AG09309 (cell line): Measurements from ENCODE around the gene PRKG2.

Source experiments
- DNase-seq: peaks from one replicate; pipeline ENCODE4 v3.0.0-alpha.2; 2010; ENCODE audit warnings: low read depth
- H3K4me3 ChIP-seq: 2 replicates; pipeline ENCODE4 v1.5.1; 2011; ENCODE audit warnings: mild to moderate bottlenecking, low read depth, low read length, moderate library complexity; ENCODE audit not compliant: control insufficient read depth
- CTCF ChIP-seq: IDR thresholded peaks from 2 replicates; pipeline ENCODE4 v1.5.1; 2011; ENCODE audit warnings: mild to moderate bottlenecking, low read depth, low read length, inconsistent platforms; ENCODE audit not compliant: insufficient read depth, control insufficient read depth; ENCODE audit errors: missing control alignments

The PRKG2 gene

DNA sequence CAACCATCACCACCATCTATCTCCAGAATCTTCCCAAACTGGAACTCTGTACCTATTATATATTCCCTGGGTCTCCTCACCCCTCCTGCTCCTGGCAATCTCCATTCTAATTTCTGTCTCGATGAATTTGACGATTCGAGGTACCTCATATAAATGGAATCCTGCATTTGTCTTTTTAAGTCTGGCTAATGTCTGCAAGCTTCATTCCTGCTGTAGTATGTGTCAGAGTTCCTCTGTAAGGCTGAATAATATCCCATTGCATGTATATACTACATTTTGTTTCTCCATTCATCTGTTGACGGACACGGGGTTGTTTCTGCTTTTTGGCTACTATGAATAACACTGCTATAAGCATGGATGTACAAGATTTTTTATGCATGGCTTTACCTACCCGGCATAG, 19.5 kb downstream of the PRKG2 start:
- TF ChIP-seq CTCF: no peak
- H3K4me3 ChIP-seq: no peak overlapping the region
- DNase-seq: no peak

- TF ChIP-seq CTCF: no peak
- no peak for DNase-seq
- no peak overlapping the region for H3K4me3 ChIP-seq
Observed at GRCh38 chr4:81194286-81194685, 20.7 kb downstream of the PRKG2 start.

GRCh38 chr4:81180916-81181315, 34.1 kb downstream of the PRKG2 start:
- TF ChIP-seq CTCF: no peak
- no peak overlapping the region for H3K4me3 ChIP-seq
- DNase-seq: no peak

DNA sequence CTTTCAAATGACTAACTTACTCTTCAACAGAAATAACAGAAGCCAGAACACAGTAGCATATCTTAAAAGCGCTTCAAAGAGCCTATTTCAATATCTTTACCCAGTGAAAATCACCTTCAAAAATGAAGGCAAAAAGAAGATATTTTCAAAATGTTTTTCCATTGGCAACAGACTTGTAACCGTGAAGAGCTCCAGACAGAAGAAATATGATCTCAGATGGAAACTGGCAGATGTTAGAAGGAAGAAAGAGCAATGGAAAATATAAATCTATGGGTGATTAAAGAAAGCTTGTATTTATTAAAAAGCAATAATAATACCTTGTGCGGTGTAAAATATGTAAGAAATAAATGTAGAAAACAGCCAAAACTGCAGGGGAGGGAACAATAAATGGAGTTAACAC, 35.7 kb downstream of the PRKG2 start:
- no peak overlapping the region for H3K4me3 ChIP-seq
- no peak for DNase-seq
- no peak for TF ChIP-seq CTCF

- TF ChIP-seq CTCF: no peak
- DNase-seq: no peak
- H3K4me3 ChIP-seq: no peak overlapping the region
Observed at GRCh38 chr4:81173213-81173612, 41.8 kb downstream of the PRKG2 start.

- TF ChIP-seq CTCF: no peak
- peak; percentile 27 for DNase-seq
- H3K4me3 ChIP-seq: no peak overlapping the region
Observed at GRCh38 chr4:81166458-81167160, 48.4 kb downstream of the PRKG2 start.
